Testis (tissue), 2 donors: ENCODE data around the gene TMEM181.

Experiments
- POLR2A ChIP-seq: fragments of 450-650 bp; IDR thresholded peaks from one replicate; pipeline ENCODE4 v1.6.1; 2017; ENCODE audit warnings: antibody characterized with exemption, mild to moderate bottlenecking, moderate library complexity
- TF ChIP-seq, protein P1 (sequence below), 3 experiments: fragments of 450-650 bp in 2 of 3; fragments of 200-600 bp in 1 of 3; sonication (generic) in 1 of 3; IDR thresholded peaks; one replicate each; pipeline ENCODE4 v1.5.1; 2016 to 2019; ENCODE audit warnings: antibody characterized with exemption in 3 of 3, mild to moderate bottlenecking in 2 of 3, moderate library complexity in 1 of 3

DNA sequence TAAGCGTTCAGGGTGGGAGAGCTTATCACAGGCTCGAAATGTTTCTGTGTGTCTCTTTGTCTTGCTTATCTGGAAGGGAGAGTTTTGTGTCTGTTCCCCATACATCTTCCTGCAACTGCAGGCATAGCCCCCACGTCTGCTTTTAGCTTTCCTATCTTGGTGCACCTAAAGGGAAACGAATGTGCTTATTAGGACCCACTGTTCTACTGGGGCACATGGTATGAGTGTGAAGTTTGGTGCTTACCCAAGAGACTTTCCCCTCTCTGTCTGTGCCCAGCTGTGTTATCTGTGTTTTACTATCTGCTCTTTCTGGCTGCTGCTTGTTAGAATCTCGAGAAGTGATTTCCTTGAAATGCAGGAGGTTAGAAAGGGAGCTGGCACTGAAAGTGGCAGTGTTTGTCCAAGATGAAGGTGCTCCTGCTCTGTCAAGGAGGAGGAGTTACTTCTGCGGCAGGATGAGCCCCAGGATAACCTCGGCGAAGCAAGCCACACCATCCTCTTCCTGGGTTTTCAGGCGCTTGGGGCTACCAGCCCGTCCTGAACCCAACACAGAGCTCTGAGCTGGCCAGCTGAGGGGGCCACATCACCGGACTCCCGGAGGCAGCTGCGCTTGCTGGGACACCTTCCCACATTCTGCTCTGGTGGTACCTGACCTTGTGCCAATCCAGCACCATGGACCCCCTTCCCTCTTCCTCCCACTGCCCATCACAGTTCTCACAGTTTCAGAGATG is 61.2 kb downstream of the TMEM181 start:
- TF ChIP-seq, protein P1, sequence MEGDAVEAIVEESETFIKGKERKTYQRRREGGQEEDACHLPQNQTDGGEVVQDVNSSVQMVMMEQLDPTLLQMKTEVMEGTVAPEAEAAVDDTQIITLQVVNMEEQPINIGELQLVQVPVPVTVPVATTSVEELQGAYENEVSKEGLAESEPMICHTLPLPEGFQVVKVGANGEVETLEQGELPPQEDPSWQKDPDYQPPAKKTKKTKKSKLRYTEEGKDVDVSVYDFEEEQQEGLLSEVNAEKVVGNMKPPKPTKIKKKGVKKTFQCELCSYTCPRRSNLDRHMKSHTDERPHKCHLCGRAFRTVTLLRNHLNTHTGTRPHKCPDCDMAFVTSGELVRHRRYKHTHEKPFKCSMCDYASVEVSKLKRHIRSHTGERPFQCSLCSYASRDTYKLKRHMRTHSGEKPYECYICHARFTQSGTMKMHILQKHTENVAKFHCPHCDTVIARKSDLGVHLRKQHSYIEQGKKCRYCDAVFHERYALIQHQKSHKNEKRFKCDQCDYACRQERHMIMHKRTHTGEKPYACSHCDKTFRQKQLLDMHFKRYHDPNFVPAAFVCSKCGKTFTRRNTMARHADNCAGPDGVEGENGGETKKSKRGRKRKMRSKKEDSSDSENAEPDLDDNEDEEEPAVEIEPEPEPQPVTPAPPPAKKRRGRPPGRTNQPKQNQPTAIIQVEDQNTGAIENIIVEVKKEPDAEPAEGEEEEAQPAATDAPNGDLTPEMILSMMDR (IDR thresholded peaks at IDR 0.05): no peak
- no peak for TF ChIP-seq POLR2A
